H1 (cell line): ENCODE data around the gene FASTKD1. TPM values are rescaled to one million over a fixed set of nuclear protein-coding genes. Genes with fewer than 3 reads are reported as not detected.

Experiments
- BCL11A ChIP-seq, 2 experiments: IDR thresholded peaks; one replicate each; pipeline ENCODE4 v1.6.1; 2011; ENCODE audit warnings: low read depth in 2 of 2, low read length in 2 of 2, mild to moderate bottlenecking in 2 of 2
- CBX5 ChIP-seq: fragments of 300-800, 300-1000 bp; sonication (generic); IDR thresholded peaks from 2 replicates; pipeline ENCODE4 v1.7.1; 2016; ENCODE audit warnings: antibody characterized with exemption, low read length, low read depth
- EGR1 ChIP-seq: IDR thresholded peaks from 2 replicates; pipeline ENCODE4 v1.6.1; 2011; ENCODE audit warnings: low read depth, low read length, borderline replicate concordance
- HDAC6 ChIP-seq: IDR thresholded peaks from one replicate; pipeline ENCODE4 v1.7.1; 2012; ENCODE audit warnings: low read depth, mild to moderate bottlenecking, inconsistent platforms, low read length, moderate library complexity
- KDM4A ChIP-seq: IDR thresholded peaks from one replicate; pipeline ENCODE4 v1.7.1; 2012; ENCODE audit warnings: low read depth, mild to moderate bottlenecking, moderate library complexity, low read length, inconsistent platforms; ENCODE audit not compliant: severe bottlenecking
- RNF2 ChIP-seq: fragments of 200-900, 300-1000 bp; sonication (generic); IDR thresholded peaks from 2 replicates; pipeline ENCODE4 v1.7.1; 2016; ENCODE audit warnings: borderline replicate concordance, low read depth, mild to moderate bottlenecking, antibody characterized with exemption, low read length; ENCODE audit not compliant: poor library complexity, severe bottlenecking; ENCODE audit errors: missing control alignments
- polyA plus RNA-seq, 7 experiments: library from polyadenylated mRNA; depleted of rRNA in 3 of 7; stranded (reverse) in 5 of 7; unstranded in 2 of 7; fragments of >200 nt in 5 of 7; fragments of 200-250 nt in 2 of 7; gene quantifications; 1 replicate in 5 of 7; 2 replicates in 1 of 7; 4 replicates in 1 of 7; pipeline versions ENCODE4 v1.2.1 to v1.2.3, GENCODE V29; 2011 to 2013; ENCODE audit warnings: missing spikeins in 2 of 7, mixed read lengths in 2 of 7
- total RNA-seq: library from RNA; stranded (reverse); fragmentation: NEBNext Ultra II Directional; extraction: Animal tissue kit (Norgen Biotek cat#: 25700); gene quantifications from 2 replicates; pipeline ENCODE4 v1.2.1, GENCODE V29; 2021

The FASTKD1 gene
- total and polyA plus RNA-seq, 2 of the 8 experiments (the other 6 are each of a cell fraction or from before 2014, with no cell fraction given): 18.7 to 70.8 TPM

DNA sequence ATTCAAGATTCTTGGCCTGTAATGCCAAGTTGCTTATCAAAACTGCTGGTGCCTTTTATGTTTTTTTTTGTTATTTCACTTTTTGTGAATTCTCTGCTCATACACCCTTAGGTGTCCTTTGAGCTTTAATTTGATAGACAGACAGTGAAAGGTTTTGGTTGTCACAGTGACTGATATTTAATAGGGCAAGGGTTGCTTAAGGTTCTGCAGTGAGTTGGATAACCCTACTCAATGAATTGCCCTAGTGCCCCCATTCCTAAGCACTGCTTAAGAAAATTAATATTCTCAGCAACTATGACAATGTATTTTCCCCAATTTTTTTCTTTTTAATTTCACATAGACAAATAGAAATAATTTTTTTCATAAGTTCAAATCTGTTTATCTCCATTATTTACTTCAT is 25.9 kb upstream of the FASTKD1 start (continued):
- TF ChIP-seq RNF2 (no peak), KDM4A (no peak), BCL11A (IDR thresholded peaks at IDR 0.05; ENCODE audit: low read depth in 2 of 2, low read length in 2 of 2) (no peak), HDAC6 (no peak), EGR1 (no peak), CBX5 (no peak)
